ENCODE data around the gene CFAP99.
"Not testable (repeated sequence)": the region's sequence is repeated elsewhere in the genome, so short reads cannot be mapped to it uniquely, and the experiment has no call there.

The CFAP99 gene

DNA sequence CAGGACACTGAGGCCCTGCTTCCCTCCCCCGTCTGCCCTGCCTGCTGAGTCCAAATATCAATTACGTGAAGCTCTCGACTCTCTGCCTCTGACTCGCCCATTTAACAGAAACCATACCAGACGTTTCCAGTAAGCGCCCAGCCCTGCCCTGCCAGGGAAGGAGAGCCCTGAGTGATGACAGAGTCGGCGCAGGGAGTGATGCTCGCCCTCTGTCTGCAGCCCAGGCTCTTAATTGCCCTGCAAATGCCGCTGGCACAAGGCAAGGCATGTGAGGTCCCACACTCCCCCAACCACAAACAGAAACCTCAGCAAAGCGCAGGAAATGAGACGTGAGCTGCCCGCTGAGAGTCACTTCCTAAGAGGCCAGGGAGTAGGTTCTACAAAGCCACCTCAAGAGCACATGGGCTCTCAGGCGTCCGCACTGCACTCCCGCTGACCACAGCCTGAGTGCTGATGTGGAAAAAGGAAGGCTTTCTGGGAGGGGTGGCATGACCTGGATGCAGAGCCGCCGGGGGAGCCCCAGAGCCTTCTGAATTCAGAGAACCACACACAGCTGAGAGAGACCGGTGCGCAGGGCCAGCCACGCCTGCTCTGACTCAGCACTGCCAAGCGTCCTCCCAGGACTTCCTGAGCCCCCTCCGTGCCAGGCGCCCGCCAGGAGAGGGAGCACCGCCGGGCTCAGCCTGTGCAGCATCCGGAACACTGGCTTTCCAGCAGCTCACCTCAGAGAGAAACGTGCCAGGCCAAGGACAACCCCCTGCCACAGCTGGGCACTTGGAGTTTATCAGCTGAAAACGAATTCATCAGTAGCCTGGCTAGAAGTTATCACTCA, 5.7 kb upstream of the CFAP99 start:
- peak; percentile 85 for DNase-seq

DNA sequence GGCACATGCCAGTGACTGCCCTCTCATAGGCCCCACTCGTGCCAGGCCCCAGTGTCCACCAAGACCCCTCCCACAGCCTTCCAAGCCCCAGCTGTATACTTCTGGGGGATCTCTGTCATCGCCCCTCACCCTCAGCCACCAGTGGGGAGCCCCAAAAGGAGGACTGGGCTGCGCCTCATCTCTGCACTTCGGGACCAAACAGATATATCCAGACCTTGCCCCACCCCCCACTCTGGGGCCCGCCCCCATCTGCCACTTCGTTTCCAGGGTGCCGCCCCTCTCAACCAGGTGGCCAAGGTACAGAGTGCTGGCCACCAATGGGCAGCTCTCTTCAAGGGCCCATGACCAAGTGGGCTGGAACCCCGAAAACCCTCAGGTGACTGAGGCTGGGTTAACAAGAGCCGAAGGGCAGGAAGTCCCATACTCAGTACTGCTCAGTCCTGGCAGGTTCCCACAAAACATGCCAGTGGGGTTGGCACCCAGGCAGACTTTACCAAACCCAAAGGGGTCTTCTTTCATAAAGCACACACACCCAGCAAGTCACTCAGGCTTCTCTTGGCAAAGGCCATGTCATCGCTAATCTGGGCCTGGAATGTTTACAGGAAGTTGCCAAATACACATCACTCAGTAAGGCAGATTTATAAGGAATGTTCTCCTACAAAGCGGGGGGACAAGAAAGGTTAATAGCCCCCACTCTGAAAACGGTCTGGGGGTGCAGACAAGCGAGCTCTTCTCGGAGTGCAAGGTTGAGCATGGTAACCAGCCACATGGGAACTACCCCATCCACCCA, 4.7 kb upstream of the CFAP99 start:
- no peak for DNase-seq

- no peak for DNase-seq
Measured at GRCh38 chr4:2415213-2415612, 3.5 kb upstream of the CFAP99 start.

DNA sequence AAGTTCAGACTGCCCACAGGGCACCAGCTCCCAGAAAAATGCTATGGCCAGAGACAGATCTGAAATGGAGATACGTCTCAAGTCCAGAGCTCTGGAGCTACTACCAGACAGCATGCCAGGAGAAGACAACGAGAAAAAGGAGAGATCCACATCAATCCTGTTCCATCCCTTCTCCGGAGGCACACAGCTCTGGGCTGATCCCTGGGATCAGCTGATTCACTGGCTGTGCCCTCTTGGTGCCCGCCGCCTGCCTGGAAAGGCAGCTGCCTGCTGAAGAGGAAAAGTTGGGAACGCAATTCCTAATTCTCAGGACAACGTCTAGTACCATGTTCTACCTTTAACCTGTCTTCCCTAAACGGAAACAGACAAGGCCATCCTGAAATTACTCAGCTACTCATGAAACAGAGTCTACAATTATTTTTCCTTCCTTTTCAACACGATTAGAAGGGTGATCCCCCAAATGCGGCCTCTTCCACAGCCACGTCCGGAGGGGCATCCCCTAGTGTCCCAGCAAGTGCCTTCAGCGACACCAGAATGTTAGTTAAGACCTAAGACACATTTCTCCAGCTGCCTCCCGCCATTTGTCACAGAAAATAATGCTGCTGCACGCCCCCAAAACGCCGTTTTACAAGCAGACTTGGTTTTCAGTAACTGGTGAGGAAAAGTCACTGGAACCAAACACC, 2.7 kb upstream of the CFAP99 start:
- DNase-seq, result no peak

GRCh38 chr4:2416564-2417225, 2.1 kb upstream of the CFAP99 start:
- DNase-seq, result no peak

DNA sequence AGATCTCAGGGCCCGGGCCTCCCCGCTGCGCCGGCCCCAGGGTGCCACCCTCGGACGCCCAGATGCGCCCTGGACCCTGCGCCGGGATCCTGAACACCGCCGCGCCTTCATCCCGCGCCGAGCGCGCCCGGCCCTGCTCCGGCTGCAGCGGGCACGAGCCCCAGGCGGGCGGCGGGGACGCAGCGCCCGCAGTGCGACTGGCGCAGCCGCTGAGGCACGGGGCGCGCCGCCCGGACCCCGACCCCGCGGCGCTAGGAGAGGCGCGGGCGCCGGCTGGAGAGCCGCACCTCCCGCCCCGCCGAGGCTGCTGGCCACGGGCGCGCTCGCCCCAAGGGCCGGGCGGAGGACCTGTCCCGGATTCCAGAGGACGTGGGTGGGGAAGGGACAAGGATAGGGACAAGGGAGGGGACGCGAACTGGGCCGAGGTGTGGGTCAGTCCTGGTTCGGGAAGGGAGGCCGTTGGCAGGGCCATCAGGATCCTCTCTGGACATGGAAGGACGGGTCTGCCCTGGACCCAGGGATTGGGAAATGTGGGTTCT, 1.5 kb upstream of the CFAP99 start:
- DNase-seq, result no peak

- no peak for DNase-seq
Measured at GRCh38 chr4:2417765-2418649, 748 bp upstream of the CFAP99 start, which contains the start of gene ZFYVE28. ZFYVE28 (minus strand) TSS chr4:2418645; CDS start chr4:2418323, 322 bp downstream.

- DNase-seq, result no peak
Measured at GRCh38 chr4:2419814-2420213, 1.1 kb downstream of the CFAP99 start.

- no peak for DNase-seq
Measured at GRCh38 chr4:2421928-2422327, 3.2 kb downstream of the CFAP99 start.

GRCh38 chr4:2423066-2423465, 4.3 kb downstream of the CFAP99 start:
- DNase-seq, result no peak

DNA sequence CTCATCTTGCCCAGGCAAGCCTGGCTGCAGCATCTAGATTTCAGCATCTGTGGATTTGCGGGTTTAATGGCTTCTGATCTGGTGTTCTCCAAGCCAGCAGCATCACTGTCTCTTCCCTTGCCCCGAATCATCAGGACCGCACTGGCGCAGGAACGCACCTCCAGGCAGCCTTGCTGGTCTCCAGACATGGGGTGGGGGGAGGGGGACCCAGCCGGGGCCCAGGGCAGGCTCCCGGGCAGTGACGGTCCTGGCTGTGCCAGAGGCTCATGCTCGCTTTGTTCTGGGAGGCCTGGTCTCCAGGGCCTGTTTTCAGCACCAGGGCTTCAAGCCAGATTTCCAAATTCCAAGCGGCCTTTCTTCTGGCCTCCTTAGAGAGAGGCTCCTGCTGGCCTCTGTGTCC, 4.9 kb downstream of the CFAP99 start:
- no peak for DNase-seq

DNA sequence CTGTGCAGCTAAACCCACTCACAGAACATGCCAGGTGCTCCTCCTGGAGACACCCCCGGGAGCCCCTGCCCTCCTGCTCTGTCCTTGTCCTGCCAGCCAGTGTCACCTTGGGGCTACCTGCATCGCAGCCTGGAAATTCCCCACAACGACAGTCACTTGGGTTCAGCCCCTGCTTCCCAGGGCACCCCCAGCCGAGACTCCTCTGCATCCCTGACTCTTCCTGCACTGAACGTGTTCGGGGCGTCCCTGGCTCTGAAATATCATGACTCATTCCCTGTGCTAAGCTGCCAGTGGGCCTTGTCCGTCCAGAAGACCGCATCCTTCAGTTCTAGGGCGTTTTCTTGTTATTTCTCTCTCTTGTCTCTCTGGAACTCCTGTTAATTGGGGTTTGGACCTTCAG, 5.8 kb downstream of the CFAP99 start:
- DNase-seq, result no peak

DNA sequence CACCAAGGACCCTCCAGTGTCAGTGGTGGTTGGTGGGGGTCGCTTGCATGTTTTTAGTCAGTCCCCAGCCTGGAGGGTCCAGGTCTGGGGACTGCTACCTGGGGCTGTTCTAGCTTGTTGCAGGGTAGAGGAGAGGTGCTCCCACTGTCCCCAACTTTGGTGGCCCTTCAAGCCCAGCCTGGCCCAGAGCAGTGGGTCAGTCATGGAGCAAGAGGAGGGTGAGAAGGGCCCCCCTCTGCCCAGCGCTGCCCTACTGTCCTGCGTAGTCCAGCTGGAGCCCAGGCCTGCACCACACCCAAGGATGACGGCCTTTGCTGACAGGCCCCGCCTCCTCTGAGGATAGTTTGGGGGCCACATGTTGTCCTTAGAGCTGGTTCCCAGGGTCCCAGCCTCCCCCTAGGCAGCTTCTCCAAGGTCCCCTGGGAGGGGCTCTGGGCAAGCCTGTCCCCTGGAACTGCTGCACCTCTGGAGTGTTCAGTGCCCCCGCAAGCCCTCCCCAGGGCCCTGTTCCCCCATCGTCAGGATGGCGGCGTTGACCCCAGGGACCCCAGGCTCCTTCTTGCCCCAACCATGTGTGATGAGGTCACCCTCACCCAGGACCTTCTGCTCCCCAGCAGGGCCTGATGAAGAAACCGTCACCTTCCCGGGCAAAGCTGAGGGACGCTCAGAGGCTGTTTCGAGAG, 6.8 kb downstream of the CFAP99 start:
- no peak for DNase-seq

- no peak for DNase-seq
Measured at GRCh38 chr4:2426069-2426397, 7.3 kb downstream of the CFAP99 start.

DNA sequence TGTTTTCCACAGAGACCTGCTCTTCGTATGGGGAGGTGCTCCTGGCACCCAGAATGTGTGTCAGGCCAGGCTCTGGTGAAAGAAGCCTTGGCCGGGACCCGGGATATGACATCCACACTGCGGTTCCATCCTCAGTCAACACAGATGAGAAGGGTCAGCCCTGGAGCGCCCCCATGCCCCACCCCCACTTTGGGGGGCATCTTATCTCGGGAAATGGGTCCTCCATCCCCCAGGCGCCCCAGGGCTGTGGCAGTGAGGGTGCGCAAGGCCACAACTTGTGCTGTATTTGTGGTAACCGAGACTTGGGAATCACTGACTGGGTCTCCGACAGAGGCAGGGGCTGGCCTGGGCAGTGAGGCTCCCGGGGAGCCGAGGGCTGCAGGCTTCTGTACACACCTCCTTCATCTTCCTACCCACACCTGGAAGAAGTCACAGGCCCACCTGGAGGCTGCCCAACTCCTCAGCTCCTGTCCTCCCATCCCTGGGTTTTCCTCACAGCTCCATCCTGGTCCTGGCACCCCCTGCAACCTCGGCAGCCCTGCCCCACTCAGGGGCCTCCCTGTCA, 8.0 kb downstream of the CFAP99 start:
- no peak for DNase-seq

GRCh38 chr4:2427383-2428334, 8.9 kb downstream of the CFAP99 start:
- DNase-seq, result no peak

DNA sequence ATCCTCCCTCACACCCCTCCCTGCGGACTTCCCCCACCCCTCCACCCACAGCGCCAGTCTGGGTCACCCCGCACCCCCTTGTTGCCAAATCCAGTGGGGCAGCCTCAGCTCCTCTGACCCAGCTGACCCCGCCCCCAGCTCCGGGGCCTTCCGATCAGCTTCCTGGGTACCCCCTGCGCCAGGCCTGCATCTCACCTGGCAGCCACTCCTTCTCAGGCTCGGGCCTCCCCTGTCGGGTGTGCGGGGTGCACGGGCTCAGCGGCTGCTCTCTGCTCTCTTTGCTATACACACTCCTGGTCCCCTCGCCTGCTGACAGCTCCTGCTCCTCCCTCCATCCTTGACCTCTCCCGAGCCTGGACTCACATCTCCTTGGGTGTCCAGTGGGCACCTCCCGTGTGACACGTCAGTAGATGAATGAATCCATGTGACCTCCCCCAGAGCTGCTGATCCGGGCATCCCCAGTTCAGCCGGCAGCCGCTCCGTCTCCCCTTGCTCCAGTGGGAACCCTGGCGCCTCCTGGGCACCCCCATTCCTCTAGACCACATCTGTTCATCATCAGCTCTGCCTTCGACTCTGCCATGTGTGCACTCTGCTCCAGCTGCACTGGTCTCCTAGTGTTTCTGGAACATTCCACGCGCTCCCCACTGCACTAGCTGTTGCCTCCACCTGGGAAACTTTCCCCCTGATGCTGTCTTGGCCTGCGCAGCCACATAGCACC, 9.9 kb downstream of the CFAP99 start:
- no peak for DNase-seq

DNA sequence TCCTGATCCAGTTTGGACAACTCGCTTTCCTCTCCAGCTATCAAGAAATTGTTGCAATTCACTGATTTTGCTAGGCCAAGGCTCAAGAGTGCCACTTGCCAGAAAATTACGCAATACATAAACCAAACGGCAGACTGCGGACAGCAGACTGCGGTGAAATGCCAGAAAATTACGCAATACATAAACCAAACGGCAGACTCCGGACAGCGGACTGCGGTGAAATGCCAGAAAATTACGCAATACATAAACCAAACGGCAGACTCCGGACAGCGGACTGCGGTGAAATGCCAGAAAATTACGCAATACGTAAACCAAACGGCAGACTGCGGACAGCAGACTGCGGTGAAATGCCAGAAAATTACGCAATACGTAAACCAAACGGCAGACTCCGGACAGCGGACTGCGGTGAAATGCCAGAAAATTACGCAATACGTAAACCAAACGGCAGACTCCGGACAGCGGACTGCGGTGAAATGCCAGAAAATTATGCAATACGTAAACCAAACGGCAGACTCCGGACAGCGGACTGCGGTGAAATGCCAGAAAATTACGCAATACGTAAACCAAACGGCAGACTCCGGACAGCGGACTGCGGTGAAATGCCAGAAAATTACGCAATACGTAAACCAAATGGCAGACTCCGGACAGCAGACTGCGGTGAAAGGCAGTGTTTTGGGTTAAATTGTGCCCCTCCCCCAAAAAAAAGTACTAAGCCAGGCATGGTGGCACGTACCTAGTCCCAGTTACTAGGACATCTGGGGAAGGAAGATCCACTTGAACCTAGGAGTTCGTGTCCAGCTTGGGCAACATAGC, 11.4 kb downstream of the CFAP99 start:
- not testable (repeated sequence) for DNase-seq
